Stimulated activated CD8-positive, alpha-beta memory T cell treated with anti-CD3 and anti-CD28 coated beads, Interleukin-4, amount 100 ng/mL, for 1 hour (primary cell): ENCODE results near the gene CYP2W1.
"Not testable (repeated sequence)": the region's sequence is repeated elsewhere in the genome, so short reads cannot be mapped to it uniquely, and the experiment has no call there.

ENCODE experiments used
- DNase-seq, 2 donors: peaks; one replicate each; pipeline ENCODE4 v3.0.0-alpha.2; 2020; ENCODE audit warnings: low read depth in 2 of 2, low spot score in 1 of 2

Gene CYP2W1, protein sequence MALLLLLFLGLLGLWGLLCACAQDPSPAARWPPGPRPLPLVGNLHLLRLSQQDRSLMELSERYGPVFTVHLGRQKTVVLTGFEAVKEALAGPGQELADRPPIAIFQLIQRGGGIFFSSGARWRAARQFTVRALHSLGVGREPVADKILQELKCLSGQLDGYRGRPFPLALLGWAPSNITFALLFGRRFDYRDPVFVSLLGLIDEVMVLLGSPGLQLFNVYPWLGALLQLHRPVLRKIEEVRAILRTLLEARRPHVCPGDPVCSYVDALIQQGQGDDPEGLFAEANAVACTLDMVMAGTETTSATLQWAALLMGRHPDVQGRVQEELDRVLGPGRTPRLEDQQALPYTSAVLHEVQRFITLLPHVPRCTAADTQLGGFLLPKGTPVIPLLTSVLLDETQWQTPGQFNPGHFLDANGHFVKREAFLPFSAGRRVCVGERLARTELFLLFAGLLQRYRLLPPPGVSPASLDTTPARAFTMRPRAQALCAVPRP

GRCh38 chr7:983004-983615 lies at the start of gene CYP2W1:
Gene CYP2W1 (plus strand): TSS chr7:983181. CDS start chr7:983212, 31 bp downstream.
- DNase-seq: no peak

GRCh38 chr7:934469-935163 lies 48.4 kb upstream of the CYP2W1 start:
- DNase-seq: no peak

- no peak for DNase-seq
Measured at GRCh38 chr7:935164-935873, 47.7 kb upstream of the CYP2W1 start.

DNA sequence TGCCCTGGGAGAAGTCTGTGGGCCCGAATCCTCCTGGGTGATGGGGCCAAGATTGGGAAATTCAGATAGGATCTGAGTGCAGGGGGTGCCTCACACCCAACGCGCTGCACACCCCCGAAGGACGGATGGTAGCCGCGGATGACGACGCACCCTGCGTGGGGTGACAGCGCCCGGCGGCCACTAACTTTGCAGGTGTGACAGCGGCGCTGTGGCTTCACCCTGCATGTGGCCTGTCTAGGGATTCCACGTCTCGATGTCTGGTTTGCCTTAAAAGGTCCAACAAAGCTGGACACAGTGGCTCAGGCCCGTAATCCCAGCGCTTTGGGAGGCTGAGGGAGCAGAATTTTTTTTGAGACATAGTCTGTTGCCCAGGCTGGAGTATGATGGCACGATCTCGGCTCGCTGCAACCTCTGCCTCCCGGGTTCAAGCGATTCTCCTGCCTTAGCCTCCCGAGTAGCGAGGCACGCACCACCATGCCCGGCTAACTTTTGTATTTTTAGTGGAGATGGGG lies 47.1 kb upstream of the CYP2W1 start:
- no peak for DNase-seq

GRCh38 chr7:936386-937054 lies 46.5 kb upstream of the CYP2W1 start:
- DNase-seq: no peak

DNA sequence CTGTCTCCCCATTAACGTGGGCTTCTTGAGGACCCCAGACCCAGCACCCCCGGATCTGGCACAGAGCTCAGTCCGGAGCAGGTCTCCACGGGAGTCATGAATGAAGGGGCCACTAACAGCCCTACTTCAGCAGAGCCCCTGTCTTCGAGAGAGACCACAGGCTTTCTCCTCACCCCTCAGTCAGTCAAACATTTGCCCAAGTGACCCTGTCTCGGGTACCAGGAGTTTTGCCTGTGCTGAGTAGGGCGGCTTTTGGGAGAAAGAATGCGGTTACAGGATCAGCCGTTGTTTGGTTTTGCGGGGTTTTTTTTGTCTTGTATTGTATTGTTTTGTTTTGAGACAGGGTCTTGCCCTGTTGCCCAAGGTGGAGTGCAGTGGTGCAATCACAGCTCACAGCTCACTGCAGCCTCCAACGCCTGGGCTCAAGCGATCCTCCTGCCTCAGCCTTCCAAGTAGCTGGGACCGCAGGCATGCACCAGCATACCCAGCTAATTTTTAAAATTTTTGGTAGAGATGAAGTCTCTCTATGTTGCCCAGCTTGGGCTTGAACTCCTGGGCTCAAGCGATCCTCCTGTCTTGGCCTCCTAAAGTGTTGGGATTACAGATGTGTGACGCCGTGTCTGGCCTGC lies 45.0 kb upstream of the CYP2W1 start:
- no peak for DNase-seq

DNA sequence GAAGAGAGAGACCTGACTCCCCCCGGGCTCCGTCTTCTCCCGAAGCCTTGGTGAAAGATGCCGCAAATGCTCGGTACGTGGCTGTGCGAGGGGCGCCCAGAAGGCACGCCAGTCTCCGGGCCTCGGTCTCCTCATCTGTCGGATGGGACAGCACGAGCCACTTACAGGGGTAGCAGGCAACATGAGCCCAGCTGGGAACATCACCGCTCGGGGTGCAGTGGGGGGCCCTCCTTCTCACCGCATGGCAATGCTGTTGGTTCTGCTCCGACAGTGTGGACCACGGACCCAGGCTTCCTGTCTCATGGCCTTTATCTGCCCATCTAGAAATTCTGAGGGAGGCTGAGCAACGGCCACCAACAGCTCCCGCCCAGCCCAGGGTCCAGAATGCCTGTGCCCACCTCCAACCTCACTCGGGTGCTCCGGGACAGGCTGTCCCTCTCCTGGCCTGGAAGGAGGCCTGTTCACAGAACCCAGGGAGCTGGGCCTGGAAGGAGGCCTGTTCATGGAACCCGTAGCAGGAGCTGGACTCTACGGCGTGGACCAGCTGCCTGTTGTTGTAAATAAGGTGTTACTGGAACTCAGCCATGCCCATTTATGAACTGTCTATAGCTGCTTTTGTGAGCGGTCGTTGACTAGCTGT lies 44.3 kb upstream of the CYP2W1 start:
- DNase-seq: no peak

DNA sequence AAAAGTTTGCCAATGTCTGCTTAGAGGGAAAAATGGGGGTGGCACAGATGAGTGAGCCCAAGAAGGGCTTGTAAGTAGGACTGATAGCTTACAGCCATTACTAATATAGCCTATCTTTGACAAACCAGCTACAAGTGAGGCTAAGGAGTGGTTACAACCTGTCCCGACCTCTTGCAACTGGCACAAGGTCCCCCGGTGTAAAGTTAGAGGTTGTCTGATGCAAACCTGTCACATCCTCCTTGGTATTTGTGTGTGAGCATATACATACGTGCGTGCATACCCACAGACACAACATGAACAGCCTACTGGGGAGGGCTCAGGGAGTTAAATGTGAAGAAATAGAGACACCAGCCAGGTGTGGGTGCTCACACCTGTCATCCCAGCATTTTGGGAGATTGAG lies 43.1 kb upstream of the CYP2W1 start:
- no peak for DNase-seq

GRCh38 chr7:940599-941408 lies 42.2 kb upstream of the CYP2W1 start:
- no peak for DNase-seq

DNA sequence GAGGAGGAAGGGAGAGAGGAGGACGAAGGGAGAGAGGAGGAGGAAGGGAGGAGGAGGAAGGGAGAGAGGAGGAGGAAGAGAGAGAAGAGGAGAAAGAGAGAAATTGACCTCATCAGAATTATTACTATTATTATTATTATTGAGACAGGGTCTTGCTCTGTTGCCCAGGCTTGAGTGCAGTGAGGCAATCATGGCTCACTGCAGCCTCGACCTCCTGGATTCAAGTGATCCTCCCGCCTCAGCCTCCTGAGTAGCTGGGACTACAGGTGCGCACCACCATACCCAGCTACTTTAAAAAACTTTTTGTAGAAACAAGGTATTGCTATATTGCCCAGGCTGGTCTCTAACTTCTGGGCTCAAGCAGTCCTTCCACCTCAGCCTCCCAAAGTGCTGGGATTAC lies 39.2 kb upstream of the CYP2W1 start:
- DNase-seq: not testable (repeated sequence)

DNA sequence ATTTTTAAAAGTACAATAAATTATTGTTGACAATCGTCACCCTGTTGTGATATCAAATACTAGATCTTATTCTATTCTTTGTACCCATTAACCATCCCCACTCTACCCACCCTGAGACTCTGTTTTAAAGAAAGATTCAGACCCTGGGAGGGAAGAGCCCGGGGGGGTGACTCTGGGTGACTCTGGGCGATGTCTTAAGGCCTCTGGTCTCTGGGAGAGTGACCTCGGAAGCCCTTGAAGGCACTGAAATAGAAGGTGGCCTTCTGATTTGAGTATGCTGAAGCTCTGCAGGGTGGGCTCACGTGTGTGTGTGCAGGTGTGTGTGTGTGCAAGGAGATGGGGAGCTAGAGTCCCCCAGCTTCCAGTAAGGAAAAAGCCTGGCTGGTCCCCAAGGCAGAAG lies 38.2 kb upstream of the CYP2W1 start:
- no peak for DNase-seq

DNA sequence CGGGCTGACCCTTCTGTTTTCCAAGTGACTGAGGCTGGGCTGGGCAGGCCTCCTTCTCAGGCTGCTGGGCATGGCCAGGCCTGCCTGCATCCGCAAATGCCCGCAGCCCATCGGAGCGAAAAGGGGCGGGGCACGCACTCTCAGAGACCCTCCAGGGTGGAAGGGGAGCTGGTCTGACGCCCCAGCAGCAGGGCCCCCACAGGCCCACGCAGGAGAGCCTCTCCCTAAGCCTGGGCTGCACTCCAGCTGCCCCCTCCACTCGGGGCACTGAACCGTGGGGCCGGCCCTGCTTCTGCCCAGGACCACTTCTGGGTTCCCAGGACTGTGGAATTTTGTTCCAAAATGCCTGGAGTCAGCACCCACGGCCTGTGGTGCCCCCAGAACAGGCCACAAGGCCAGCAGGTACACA lies 37.8 kb upstream of the CYP2W1 start:
- no peak for DNase-seq

DNA sequence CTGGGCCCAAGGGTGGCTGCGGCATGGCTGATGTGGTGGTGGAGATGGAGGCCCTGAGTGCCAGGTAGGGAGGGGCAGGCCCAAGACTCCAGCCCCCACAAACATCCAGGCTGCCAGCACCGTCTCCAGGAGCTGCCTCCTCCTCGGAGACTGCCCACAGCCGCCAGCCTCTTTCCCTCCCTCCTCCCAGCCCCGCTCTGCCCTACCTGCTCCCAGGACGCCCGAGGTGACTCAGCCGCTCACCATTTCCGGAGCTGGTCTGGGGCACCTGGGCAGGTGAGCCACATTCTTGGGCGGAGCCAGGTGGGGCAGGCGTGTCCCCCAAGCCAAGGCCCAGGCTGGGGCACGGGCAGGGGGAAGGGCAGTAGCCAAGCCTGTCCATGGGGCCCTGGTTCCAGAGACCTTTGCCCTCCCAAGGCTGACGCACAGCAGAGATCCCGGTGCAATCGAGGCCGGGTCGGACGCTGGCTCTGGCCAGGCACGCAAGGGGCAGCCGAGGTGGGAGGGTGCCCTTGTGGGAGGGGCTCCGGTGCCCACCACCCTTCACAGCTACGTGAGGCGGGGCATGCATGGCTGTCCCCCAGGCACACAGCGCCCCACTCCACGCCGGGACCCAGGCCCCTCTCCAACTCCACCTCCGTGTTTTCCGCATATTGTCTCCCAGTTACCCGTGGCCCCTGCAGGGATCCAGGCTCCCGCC lies 37.3 kb upstream of the CYP2W1 start:
- DNase-seq: no peak

- DNase-seq: no peak
Measured at GRCh38 chr7:946256-946996, 36.6 kb upstream of the CYP2W1 start.

- no peak for DNase-seq
Measured at GRCh38 chr7:947391-948210, 35.4 kb upstream of the CYP2W1 start.

GRCh38 chr7:949021-949934 lies 33.7 kb upstream of the CYP2W1 start:
- DNase-seq: no peak
